ENCODE results near the gene NCKAP5.

DNA sequence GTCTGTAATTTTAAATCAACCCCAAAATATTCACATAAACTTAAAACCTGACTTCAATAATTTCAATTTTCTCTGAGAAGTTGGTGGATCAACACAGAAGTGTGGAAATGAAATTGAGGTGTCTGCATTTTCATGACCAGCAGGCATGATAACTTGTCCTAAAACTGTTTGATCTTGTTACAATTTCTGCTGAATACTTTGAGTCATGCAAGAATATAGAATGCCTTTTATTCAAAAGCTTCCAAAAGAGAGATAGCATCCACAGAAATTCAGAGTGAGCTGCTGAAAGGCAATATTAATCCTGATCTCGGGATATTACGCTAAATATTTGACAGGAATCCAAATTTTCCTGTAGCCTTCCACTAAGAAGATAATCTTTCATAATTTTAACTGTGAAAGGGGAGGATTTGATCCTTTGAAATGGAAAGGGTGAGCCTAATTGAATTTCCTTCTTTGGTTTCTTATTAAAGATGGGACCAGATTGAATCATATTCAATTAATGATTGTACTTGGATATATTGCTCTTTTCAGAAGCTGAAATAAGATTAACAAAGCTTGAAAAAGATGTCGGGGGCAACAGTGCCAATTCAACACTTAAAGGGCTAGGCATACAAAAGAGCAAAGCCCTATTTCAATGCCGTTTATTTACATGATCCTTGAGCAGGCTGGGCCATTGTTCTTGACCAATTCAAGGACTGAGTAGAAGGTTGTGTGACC, 129.3 kb downstream of the NCKAP5 start:
- TF ChIP-seq CTCF (IDR thresholded peaks at IDR 0.05) (no peak), EP300 (IDR thresholded peaks at IDR 0.05) (no peak), POLR2A (IDR thresholded peaks at IDR 0.05) (no peak)
